NCI-H187 (cell line): ENCODE measurements around the gene HS6ST1.

Source experiments
- DNase-seq, 2 experiments: peaks; one replicate each; lab custom pipeline; 2025; lab: John Stamatoyannopoulos, UW

Gene HS6ST1

GRCh38 chr2:128282246-128282975 lies 36.3 kb downstream of the HS6ST1 start:
- no peak for DNase-seq

- DNase-seq, result no peak
These were observed 36.8 kb downstream of the HS6ST1 start for GRCh38 chr2:128281852-128282245.

GRCh38 chr2:128280901-128281321 lies 37.8 kb downstream of the HS6ST1 start:
- no peak for DNase-seq

GRCh38 chr2:128280158-128280871 lies 38.4 kb downstream of the HS6ST1 start:
- DNase-seq, result no peak

- DNase-seq, result no peak
These were observed 38.9 kb downstream of the HS6ST1 start for GRCh38 chr2:128279786-128280157.

- no peak for DNase-seq
These were observed 39.7 kb downstream of the HS6ST1 start for GRCh38 chr2:128279009-128279408.

- DNase-seq, result no peak
These were observed 40.5 kb downstream of the HS6ST1 start for GRCh38 chr2:128277961-128278681.

- no peak for DNase-seq
These were observed 41.6 kb downstream of the HS6ST1 start for GRCh38 chr2:128276878-128277675.

GRCh38 chr2:128275498-128276045 lies 43.1 kb downstream of the HS6ST1 start:
- DNase-seq, result no peak

- DNase-seq, result no peak
These were observed 44.5 kb downstream of the HS6ST1 start for GRCh38 chr2:128274218-128274617.

GRCh38 chr2:128273469-128274081 lies 45.1 kb downstream of the HS6ST1 start:
- no peak for DNase-seq

GRCh38 chr2:128272601-128273468 lies 45.8 kb downstream of the HS6ST1 start:
- DNase-seq, result no peak

- no peak for DNase-seq
These were observed 46.6 kb downstream of the HS6ST1 start for GRCh38 chr2:128271911-128272600.

GRCh38 chr2:128271597-128271910 lies 47.1 kb downstream of the HS6ST1 start:
- DNase-seq, result no peak

GRCh38 chr2:128270672-128271596 lies 47.7 kb downstream of the HS6ST1 start:
- DNase-seq, result no peak

GRCh38 chr2:128269990-128270671 lies 48.5 kb downstream of the HS6ST1 start:
- no peak for DNase-seq

GRCh38 chr2:128269063-128269989 lies 49.3 kb downstream of the HS6ST1 start:
- DNase-seq, result no peak
